Peyer's patch (tissue), 4 donors: ENCODE measurements around the gene NEK9. TPM values are rescaled to one million over a fixed set of nuclear protein-coding genes. Genes with fewer than 3 reads are reported as not detected.
A peak's percentile ranks its signal among the peaks of the same experiment; 100 is the strongest.

Experiments
- DNase-seq, 3 donors: peaks; one replicate each; pipeline ENCODE4 v3.0.0-alpha.2; 2017 to 2019
- H3K27ac ChIP-seq, 4 donors: fragments of 200-600 bp; sonication (generic); one replicate each; pipeline ENCODE4 v1.5.1; 2016 to 2019
- H3K27me3 ChIP-seq, 2 donors: fragments of 200-600 bp; sonication (generic); one replicate each; pipeline ENCODE4 v1.5.1; 2019
- H3K36me3 ChIP-seq, 3 donors: fragments of 200-600 bp; sonication (generic); one replicate each; pipeline ENCODE4 v1.5.1; 2016 to 2019
- H3K4me1 ChIP-seq, 4 donors: fragments of 200-600 bp; sonication (generic); one replicate each; pipeline ENCODE4 v1.5.1; 2016 to 2019
- H3K4me3 ChIP-seq, 4 donors: fragments of 200-600 bp; sonication (generic); 1 replicate in 3 of 4; 2 replicates in 1 of 4; pipeline ENCODE4 v1.5.1; 2016 to 2019; ENCODE audit warnings: mild to moderate bottlenecking in 1 of 4
- H3K9me3 ChIP-seq, 4 donors: fragments of 200-600 bp; sonication (generic); one replicate each; pipeline ENCODE4 v1.5.1; 2016 to 2019; ENCODE audit warnings: mild to moderate bottlenecking in 1 of 4
- CTCF ChIP-seq, 6 experiments: fragments of 450-650 bp in 4 of 6; fragments of 200-600 bp in 2 of 6; sonication (generic) in 1 of 6; IDR thresholded peaks; one replicate each; pipeline ENCODE4 v1.5.1; 2017 to 2019; ENCODE audit warnings: antibody characterized with exemption in 6 of 6, mild to moderate bottlenecking in 3 of 6, moderate library complexity in 1 of 6
- POLR2A ChIP-seq, 2 donors: fragments of 450-650 bp; IDR thresholded peaks; one replicate each; pipeline ENCODE4 v1.5.1; 2017; ENCODE audit warnings: antibody characterized with exemption in 2 of 2, mild to moderate bottlenecking in 2 of 2, moderate library complexity in 2 of 2
- total RNA-seq, 4 donors: library from RNA; depleted of rRNA; stranded (reverse); fragments of >200 nt; gene quantifications; one replicate each; pipeline ENCODE4 v1.1.0, GENCODE V29; 2016

The NEK9 gene
- total RNA-seq, 4 donors from 2014 or later, result 32.4 to 53.6 (median 42.0) TPM

DNA sequence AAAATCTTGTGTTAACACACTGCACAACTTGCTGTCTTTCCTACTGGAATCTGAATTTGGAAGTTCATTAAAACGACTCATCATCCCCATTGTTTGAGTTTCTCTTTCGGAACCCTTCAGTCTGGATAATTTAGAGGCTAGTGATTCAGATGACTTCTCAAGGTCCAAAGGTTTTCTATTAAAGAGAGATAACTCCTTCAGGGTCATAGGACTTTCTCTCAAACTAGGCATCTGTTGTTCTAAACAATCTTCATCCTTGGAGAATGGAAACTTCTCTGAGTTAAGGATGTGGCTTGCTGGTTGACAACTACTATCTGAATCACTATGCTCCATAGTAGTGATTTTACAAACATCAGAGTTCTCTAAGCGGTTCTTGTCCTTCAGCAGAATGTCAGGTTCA, 79.9 kb downstream of the NEK9 start:
- no peaks in the 10 kb centered on the region for H3K9me3 ChIP-seq
- TF ChIP-seq POLR2A (IDR thresholded peaks at IDR 0.05), result no peak
- TF ChIP-seq CTCF (IDR thresholded peaks at IDR 0.05), result no peak
- H3K4me1 ChIP-seq, result peaks cover 0 to 28% (median 2%) of the 10 kb centered on the region in 4 donors
- H3K4me3 ChIP-seq, result no peak overlapping the region
- H3K36me3 ChIP-seq, result peaks cover 0 to 7% (median 0%) of the 10 kb centered on the region in 3 donors
- no peaks in the 10 kb centered on the region for H3K27me3 ChIP-seq
- DNase-seq, result no peak
- peak overlapping the region in 1 of 4 donors; percentile 53 for H3K27ac ChIP-seq

GRCh38 chr14:75046275-75046674, 80.6 kb downstream of the NEK9 start:
- Histone ChIP-seq H3K4me3 (no peak overlapping the region), H3K36me3 (peaks cover 0 to 7% (median 0%) of the 10 kb centered on the region in 3 donors), H3K27me3 (no peaks in the 10 kb centered on the region), H3K4me1 (peaks cover 0 to 30% (median 2%) of the 10 kb centered on the region in 4 donors), H3K27ac (peak overlapping the region in 1 of 4 donors; percentile 53), H3K9me3 (no peaks in the 10 kb centered on the region)
- DNase-seq, result no peak
- TF ChIP-seq CTCF (IDR thresholded peaks at IDR 0.05), result no peak
- TF ChIP-seq POLR2A (IDR thresholded peaks at IDR 0.05), result no peak

DNA sequence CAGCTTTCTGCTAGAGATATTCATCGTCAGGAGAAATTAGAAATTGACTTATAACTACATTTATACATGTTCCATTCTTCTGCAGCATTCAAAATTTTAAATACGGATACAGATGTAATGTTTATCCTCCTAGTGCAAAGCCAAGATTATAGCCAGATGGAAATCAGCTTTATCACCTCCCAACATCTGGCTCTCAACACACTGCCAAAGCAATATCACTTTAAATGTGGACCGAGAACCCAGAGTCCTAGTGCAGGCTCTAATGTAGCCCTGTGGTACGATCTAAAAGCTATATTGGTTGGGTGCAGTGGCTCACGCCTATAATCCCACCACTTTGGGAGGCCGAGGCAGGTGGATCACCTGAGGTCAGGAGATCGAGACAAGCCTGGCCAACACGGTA, 82.1 kb downstream of the NEK9 start:
- H3K27me3 ChIP-seq, result no peaks in the 10 kb centered on the region
- H3K4me3 ChIP-seq, result no peak overlapping the region
- no peak for TF ChIP-seq POLR2A (IDR thresholded peaks at IDR 0.05)
- TF ChIP-seq CTCF (IDR thresholded peaks at IDR 0.05), result no peak
- H3K36me3 ChIP-seq, result peaks cover 0 to 7% (median 0%) of the 10 kb centered on the region in 3 donors
- H3K27ac ChIP-seq, result no peak overlapping the region
- no peaks in the 10 kb centered on the region for H3K9me3 ChIP-seq
- DNase-seq, result no peak
- peaks cover 0 to 34% (median 3%) of the 10 kb centered on the region in 4 donors for H3K4me1 ChIP-seq

GRCh38 chr14:75044322-75044721, 82.5 kb downstream of the NEK9 start:
- Histone ChIP-seq H3K27ac (no peak overlapping the region), H3K4me3 (no peak overlapping the region)
- no peak for TF ChIP-seq POLR2A (IDR thresholded peaks at IDR 0.05)
- no peak for TF ChIP-seq CTCF (IDR thresholded peaks at IDR 0.05)

DNA sequence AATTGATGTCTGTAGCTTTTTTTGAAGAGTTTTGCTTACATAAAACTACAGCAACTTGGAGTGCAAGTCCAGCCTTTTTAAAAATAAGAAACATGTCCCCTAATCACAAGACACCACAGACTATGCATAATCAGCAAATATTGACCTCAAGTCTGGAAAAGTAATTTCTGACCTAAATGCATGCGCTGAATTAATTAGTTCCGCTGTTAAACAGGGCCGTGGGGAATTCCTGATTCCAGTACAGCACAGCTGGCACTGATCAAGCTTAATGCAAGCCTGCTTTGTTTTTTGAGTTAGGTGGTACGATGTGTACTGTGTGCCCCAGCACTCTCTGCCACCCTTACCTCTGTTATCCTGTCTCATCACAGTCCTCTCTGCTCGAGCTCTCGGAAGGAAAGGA, 84.8 kb downstream of the NEK9 start:
- peak overlapping the region in 3 of 4 donors; percentile 28 to 90 (median 77) for H3K27ac ChIP-seq
- H3K4me3 ChIP-seq, result peak overlapping the region in 1 of 4 donors; percentile 18
- no peaks in the 10 kb centered on the region for H3K9me3 ChIP-seq
- TF ChIP-seq POLR2A (IDR thresholded peaks at IDR 0.05) (no peak), CTCF (IDR thresholded peaks at IDR 0.05) (no peak)
- peaks cover 0 to 42% (median 3%) of the 10 kb centered on the region in 4 donors for H3K4me1 ChIP-seq
- H3K27me3 ChIP-seq, result no peaks in the 10 kb centered on the region
- peaks cover 0 to 29% (median 0%) of the 10 kb centered on the region in 3 donors for H3K36me3 ChIP-seq
- DNase-seq, result no peak

More at GRCh38 chr14:75044322-75044721, 82.5 kb downstream of the NEK9 start:
- H3K36me3 ChIP-seq, result peaks cover 0 to 9% (median 0%) of the 10 kb centered on the region in 3 donors
- no peak for DNase-seq
- H3K9me3 ChIP-seq, result no peaks in the 10 kb centered on the region
- no peaks in the 10 kb centered on the region for H3K27me3 ChIP-seq
- peaks cover 0 to 38% (median 3%) of the 10 kb centered on the region in 4 donors for H3K4me1 ChIP-seq
